ENCODE data around the gene SSTR3. TPM values are rescaled to one million over a fixed set of nuclear protein-coding genes. Genes with fewer than 3 reads are reported as not detected.

SSTR3 gene
- total and polyA plus RNA-seq, 9 of the 15 experiments (the other 6 are each of a cell fraction or from before 2014, with no cell fraction given), result 0.03 TPM; not detected in 8

GRCh38 chr22:37243402-37244113 lies 31.3 kb upstream of the SSTR3 start (continued):
- TF ChIP-seq KAT7 (CRISPR knock-in tag; IDR thresholded peaks at IDR 0.05; ENCODE audit: borderline replicate concordance) (peak; percentile 56; the same call in 1 of the 2 replicates), ELF1 (tag; IDR thresholded peaks at IDR 0.05) (peak; percentile 17; the same call in 1 of the 2 replicates), SMARCA5 (IDR thresholded peaks at IDR 0.05) (peak; percentile 83; the same call in 1 of the 2 replicates), XRCC5 (IDR thresholded peaks at IDR 0.05; ENCODE audit: low read depth, low read length) (no peak), KDM5B (IDR thresholded peaks at IDR 0.05; ENCODE audit: insufficient replicate concordance, low read depth, low read length) (peak; percentile 55), GABPB1 (CRISPR knock-in tag; IDR thresholded peaks at IDR 0.05) (peak; percentile 51; the same call in 1 of the 2 replicates), ATF4 (CRISPR knock-in tag; IDR thresholded peaks at IDR 0.05) (no peak)

GRCh38 chr22:37242395-37242918 lies 30.2 kb upstream of the SSTR3 start:
- Histone ChIP-seq H3K27ac (ENCODE audit: extremely low read depth, low read depth, low read length) (peak overlapping the region; percentile 88), H3K27me3 (ENCODE audit: control insufficient read depth in 2 of 2, insufficient read depth in 2 of 2, low read length in 2 of 2) (no peaks in the 10 kb centered on the region), H3K4me3 (peak overlapping the region; percentile 76), H3K9me3 (replicated peaks; ENCODE audit: control insufficient read depth, insufficient read depth, low read depth, low read length) (no peaks in the 10 kb centered on the region), H4K20me1 (replicated peaks; ENCODE audit: control insufficient read depth, insufficient read depth, low read length) (no peaks in the 10 kb centered on the region; the same call in none of the 2 replicates), H2AFZ (ENCODE audit: low read depth, low read length) (peak overlapping the region; percentile 31; the same call in 1 of the 2 replicates), H3K79me2 (ENCODE audit: control insufficient read depth, insufficient read depth, low read length) (peaks cover 42% of the 10 kb centered on the region), H3K9me1 (ENCODE audit: control insufficient read depth, insufficient read depth, low read length) (no peaks in the 10 kb centered on the region), H3K4me2 (ENCODE audit: insufficient read depth, low read length) (peak overlapping the region; percentile 92), H3K4me1 (replicated peaks in 1 of 2; ENCODE audit: control insufficient read depth in 2 of 2, insufficient read depth in 2 of 2, low read length in 2 of 2) (peaks cover 29 to 49% of the 10 kb centered on the region in 2 experiments), H3K36me3 (ENCODE audit: control insufficient read depth, insufficient read depth, low read length) (peaks cover 45% of the 10 kb centered on the region; the same call in 2 of the 3 replicates), H3K9ac (ENCODE audit: insufficient read depth in 1 of 2, low read depth in 2 of 2, low read length in 2 of 2) (peak overlapping the region; percentile 80 to 91)
- FAIRE-seq (peak; percentile 99), DNase-seq (ENCODE audit: extremely low read depth in 1 of 4, low spot score in 3 of 4) (peak; percentile 78 to 96 (median 84)), ATAC-seq (peak; percentile 90)
- POLR2A ChIA-PET, result interaction anchor here (0.5 to 1.4 kb wide), 10 partner anchors 11 to 398 kb away, joined by 3 to 5 read pairs (median 4); no protein-coding TSS in a partner anchor
- intact Hi-C loops (cut with micrococcal nuclease) (no loop called here), in situ Hi-C loops (cut with MboI) (no loop called here)
- WGBS (ENCODE audit: insufficient coverage, low coverage, missing lambda C conversion rate), result 0% methylated on average over 11 of the region's 16 CpGs
- no TSS peak for BruUV-seq (replicated peaks)
- CTCF ChIA-PET (ENCODE audit: low intra/inter-chr PET ratio), result interaction anchor here (0.5 kb wide), 1 partner anchor 559 kb away, joined by 3 read pairs; no protein-coding TSS in a partner anchor
- no peak for TF ChIP-seq ZNF407 (IDR thresholded peaks at IDR 0.05; ENCODE audit: low read depth)
- no peak for TF ChIP-seq RB1 (IDR thresholded peaks at IDR 0.05; ENCODE audit: low read depth)

All from K562 (cell line).